OCI-LY1 (cell line): ENCODE data around the gene SLC5A11.

ENCODE experiments used
- H2AFZ ChIP-seq: fragments of 200-600 bp; sonication (generic), shearing (Covaris generic); 2 replicates; pipeline ENCODE4 v1.6.0; 2014; ENCODE audit warnings: antibody characterized with exemption, mild to moderate bottlenecking, low read length
- H3F3A ChIP-seq: fragments of 200-600 bp; sonication (generic), shearing (Covaris generic); 2 replicates; pipeline ENCODE4 v1.6.0; 2014; ENCODE audit warnings: mild to moderate bottlenecking, antibody characterized with exemption, low read length, moderate library complexity; ENCODE audit not compliant: insufficient read depth
- H3K27ac ChIP-seq: fragments of 200-600 bp; sonication (generic); 2 replicates; pipeline ENCODE4 v1.5.1; 2014; ENCODE audit warnings: low read length, mixed run types, mild to moderate bottlenecking, low read depth; ENCODE audit not compliant: poor library complexity, severe bottlenecking
- H3K27me3 ChIP-seq: fragments of 200-600 bp; sonication (generic); 2 replicates; pipeline ENCODE4 v1.6.0; 2014; ENCODE audit warnings: antibody characterized with exemption, mild to moderate bottlenecking, low read length, moderate library complexity; ENCODE audit not compliant: insufficient read depth
- H3K36me3 ChIP-seq: fragments of 200-600 bp; sonication (generic); 2 replicates; pipeline ENCODE4 v1.6.1; 2014; ENCODE audit warnings: mild to moderate bottlenecking, antibody characterized with exemption, low read length, moderate library complexity, mixed read lengths; ENCODE audit not compliant: insufficient read depth
- H3K4me1 ChIP-seq: fragments of 200-600 bp; sonication (generic); 2 replicates; pipeline ENCODE4 v1.5.1; 2014; ENCODE audit warnings: mild to moderate bottlenecking, low read length, moderate library complexity; ENCODE audit not compliant: insufficient read depth, severe bottlenecking
- H3K4me2 ChIP-seq: fragments of 200-600 bp; sonication (generic), shearing (Covaris generic); 2 replicates; pipeline ENCODE4 v1.6.1; 2014; ENCODE audit warnings: low read length
- H3K4me3 ChIP-seq: fragments of 200-600 bp; sonication (generic); 2 replicates; pipeline ENCODE4 v1.5.1; 2014; ENCODE audit warnings: low read length, low read depth, mild to moderate bottlenecking, mixed read lengths; ENCODE audit not compliant: poor library complexity, severe bottlenecking
- H3K79me2 ChIP-seq: fragments of 200-600 bp; shearing (Covaris generic); 2 replicates; pipeline ENCODE4 v1.6.1; 2016; ENCODE audit warnings: mixed run types, low read length, mixed read lengths; ENCODE audit not compliant: insufficient read depth
- H3K9ac ChIP-seq: fragments of 200-600 bp; sonication (generic), shearing (Covaris generic); 2 replicates; pipeline ENCODE4 v1.6.1; 2014; ENCODE audit warnings: mild to moderate bottlenecking, low read length, mixed read lengths
- H3K9me2 ChIP-seq: fragments of 200-600 bp; sonication (generic), shearing (Covaris generic); 2 replicates; pipeline ENCODE4 v1.6.1; 2014; ENCODE audit warnings: low read depth, mild to moderate bottlenecking, low read length, mixed read lengths
- H3K9me3 ChIP-seq: fragments of 200-600 bp; shearing (Covaris generic); 2 replicates; pipeline ENCODE4 v1.6.1; 2014; ENCODE audit warnings: low read length, mixed read lengths
- H4K20me1 ChIP-seq: fragments of 200-600 bp; sonication (generic), shearing (Covaris generic); 2 replicates; pipeline ENCODE4 v1.6.0; 2016; ENCODE audit warnings: mild to moderate bottlenecking, low read length; ENCODE audit not compliant: insufficient read depth
- CTCF ChIP-seq: fragments of 200-600 bp; sonication (generic), shearing (Covaris generic); IDR thresholded peaks from 2 replicates; pipeline ENCODE4 v1.5.1; 2017; ENCODE audit warnings: mild to moderate bottlenecking, antibody characterized with exemption, low read length, moderate library complexity, mixed read lengths
- EZH2 ChIP-seq: fragments of 200-600 bp; sonication (generic), shearing (Covaris generic); IDR thresholded peaks from 2 replicates; pipeline ENCODE4 v1.8.0; 2017; ENCODE audit warnings: borderline replicate concordance, mixed run types, mild to moderate bottlenecking, antibody characterized with exemption, low read length, moderate library complexity, mixed read lengths

The SLC5A11 gene

DNA sequence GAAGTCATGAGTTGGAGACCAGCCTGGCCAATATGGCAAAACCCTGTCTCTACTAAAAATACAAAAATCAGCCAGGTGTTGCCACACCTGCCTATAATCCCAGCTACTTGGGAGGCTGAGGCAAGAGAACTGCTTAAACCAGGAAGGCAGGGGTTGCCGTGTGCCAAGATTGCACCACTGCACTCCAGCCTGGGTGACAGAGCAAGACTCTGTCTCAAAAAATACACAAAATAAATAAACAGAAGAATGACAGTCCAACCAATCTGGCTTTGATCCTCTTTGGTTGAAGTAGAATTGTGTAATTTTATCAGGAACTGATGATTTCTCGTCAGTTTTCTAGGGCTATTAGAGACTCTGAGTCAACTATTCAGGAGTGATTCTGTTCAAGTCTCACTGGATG, 79.4 kb downstream of the SLC5A11 start:
- Histone ChIP-seq H3K4me3 (no peak overlapping the region), H3K9ac (no peak overlapping the region), H3K27ac (no peak overlapping the region), H3F3A (no peaks in the 10 kb centered on the region), H3K36me3 (peaks cover 17% of the 10 kb centered on the region), H3K4me1 (no peaks in the 10 kb centered on the region), H3K9me3 (no peaks in the 10 kb centered on the region), H3K79me2 (no peaks in the 10 kb centered on the region), H3K27me3 (no peaks in the 10 kb centered on the region), H3K9me2 (no peaks in the 10 kb centered on the region), H2AFZ (no peak overlapping the region), H4K20me1 (no peaks in the 10 kb centered on the region), H3K4me2 (no peak overlapping the region)
- no peak for TF ChIP-seq EZH2
- TF ChIP-seq CTCF = no peak

GRCh38 chr16:24929409-24929808, 83.6 kb downstream of the SLC5A11 start:
- H3K27me3 ChIP-seq = no peaks in the 10 kb centered on the region
- no peak overlapping the region for H3K4me3 ChIP-seq
- H2AFZ ChIP-seq = no peak overlapping the region
- no peak overlapping the region for H3K27ac ChIP-seq
- no peak overlapping the region for H3K4me2 ChIP-seq
- H3K9me2 ChIP-seq = no peaks in the 10 kb centered on the region
- H3K36me3 ChIP-seq = peaks cover 7% of the 10 kb centered on the region
- no peak for TF ChIP-seq CTCF
- no peak for TF ChIP-seq EZH2
- H3K4me1 ChIP-seq = no peaks in the 10 kb centered on the region
- H3F3A ChIP-seq = no peaks in the 10 kb centered on the region
- H3K79me2 ChIP-seq = no peaks in the 10 kb centered on the region
- no peaks in the 10 kb centered on the region for H3K9me3 ChIP-seq
- no peak overlapping the region for H3K9ac ChIP-seq
- no peaks in the 10 kb centered on the region for H4K20me1 ChIP-seq

- H3K4me3 ChIP-seq = no peak overlapping the region
- H3K4me1 ChIP-seq = no peaks in the 10 kb centered on the region
- H3F3A ChIP-seq = no peaks in the 10 kb centered on the region
- no peak overlapping the region for H3K4me2 ChIP-seq
- peaks cover 16% of the 10 kb centered on the region for H3K36me3 ChIP-seq
- H3K9ac ChIP-seq = no peak overlapping the region
- H3K79me2 ChIP-seq = no peaks in the 10 kb centered on the region
- TF ChIP-seq EZH2 = no peak
- TF ChIP-seq CTCF = no peak
- no peaks in the 10 kb centered on the region for H3K9me2 ChIP-seq
- H4K20me1 ChIP-seq = no peaks in the 10 kb centered on the region
- no peak overlapping the region for H2AFZ ChIP-seq
- H3K27ac ChIP-seq = no peak overlapping the region
- H3K9me3 ChIP-seq = no peaks in the 10 kb centered on the region
- no peaks in the 10 kb centered on the region for H3K27me3 ChIP-seq
Measured at GRCh38 chr16:24930440-24930839, 84.7 kb downstream of the SLC5A11 start.
